H9 (cell line): Measurements from ENCODE around the gene TCF25. TPM values are rescaled to one million over a fixed set of nuclear protein-coding genes. Genes with fewer than 3 reads are reported as not detected.

Experiments used
- DNase-seq: peaks from one replicate; pipeline ENCODE4 v3.0.0-alpha.2; 2017
- H2AFZ ChIP-seq: one replicate; pipeline ENCODE4 v1.6.1; 2013; ENCODE audit warnings: mild to moderate bottlenecking, low read length, control low read depth, moderate library complexity
- H2AK5ac ChIP-seq: 2 replicates; pipeline ENCODE4 v1.6.1; 2013; ENCODE audit warnings: low read length, control low read depth, mixed read lengths; ENCODE audit not compliant: insufficient read length
- H2BK120ac ChIP-seq: one replicate; pipeline ENCODE4 v1.6.1; 2013; ENCODE audit warnings: low read depth, mild to moderate bottlenecking, low read length, control low read depth, inconsistent platforms; ENCODE audit not compliant: poor library complexity, severe bottlenecking
- H2BK12ac ChIP-seq: 2 replicates; pipeline ENCODE4 v1.6.1; 2013; ENCODE audit warnings: low read length, control low read depth, mixed read lengths, low read depth; ENCODE audit not compliant: insufficient read length
- H2BK15ac ChIP-seq: 2 replicates; pipeline ENCODE4 v1.6.1; 2013; ENCODE audit warnings: low read depth, low read length, control low read depth
- H2BK20ac ChIP-seq: one replicate; pipeline ENCODE4 v1.6.1; 2013; ENCODE audit warnings: low read depth, mild to moderate bottlenecking, low read length, control low read depth, inconsistent platforms; ENCODE audit not compliant: poor library complexity, severe bottlenecking
- H2BK5ac ChIP-seq: 2 replicates; pipeline ENCODE4 v1.6.1; 2013; ENCODE audit warnings: low read length, control low read depth, mixed read lengths; ENCODE audit not compliant: insufficient read length
- H3K14ac ChIP-seq: 2 replicates; pipeline ENCODE4 v1.6.1; 2013; ENCODE audit warnings: low read length, control low read depth; ENCODE audit not compliant: insufficient read depth
- H3K18ac ChIP-seq: 2 replicates; pipeline ENCODE4 v1.6.1; 2013; ENCODE audit warnings: low read depth, mild to moderate bottlenecking, mixed read lengths, low read length, control low read depth; ENCODE audit not compliant: insufficient read length
- H3K23ac ChIP-seq: 2 replicates; pipeline ENCODE4 v1.6.1; 2013; ENCODE audit warnings: low read length, control low read depth, mixed read lengths, low read depth; ENCODE audit not compliant: insufficient read length
- H3K23me2 ChIP-seq: 2 replicates; pipeline ENCODE4 v1.6.1; 2013; ENCODE audit warnings: low read depth, mild to moderate bottlenecking, mixed read lengths, low read length, control low read depth; ENCODE audit not compliant: insufficient read length, poor library complexity, severe bottlenecking
- H3K27ac ChIP-seq: 2 replicates; pipeline ENCODE4 v1.5.1; 2013; ENCODE audit warnings: low read length, control low read depth, mixed read lengths, low read depth; ENCODE audit not compliant: insufficient read length
- H3K27me3 ChIP-seq: 2 replicates; pipeline ENCODE4 v1.6.1; 2013; ENCODE audit warnings: low read length, control low read depth, inconsistent platforms; ENCODE audit not compliant: insufficient read depth
- H3K4ac ChIP-seq: 2 replicates; pipeline ENCODE4 v1.6.1; 2013; ENCODE audit warnings: low read depth, mild to moderate bottlenecking, control low read depth, inconsistent platforms, low read length, moderate library complexity
- H3K4me1 ChIP-seq: 2 replicates; pipeline ENCODE4 v1.6.1; 2013; ENCODE audit warnings: low read length, control low read depth, inconsistent platforms; ENCODE audit not compliant: insufficient read depth
- H3K4me2 ChIP-seq: 2 replicates; pipeline ENCODE4 v1.6.1; 2013; ENCODE audit warnings: low read length, control low read depth, mixed read lengths; ENCODE audit not compliant: insufficient read length, insufficient read depth
- H3K56ac ChIP-seq: 2 replicates; pipeline ENCODE4 v1.6.1; 2013; ENCODE audit warnings: low read depth, mild to moderate bottlenecking, mixed read lengths, low read length, control low read depth; ENCODE audit not compliant: insufficient read length
- H3K79me1 ChIP-seq: 2 replicates; pipeline ENCODE4 v1.6.1; 2013; ENCODE audit warnings: low read depth, mild to moderate bottlenecking, moderate library complexity, low read length, control low read depth, inconsistent platforms; ENCODE audit not compliant: insufficient read depth, poor library complexity, severe bottlenecking
- H3K79me2 ChIP-seq: 2 replicates; pipeline ENCODE4 v1.6.1; 2013; ENCODE audit warnings: low read length, control low read depth, inconsistent platforms; ENCODE audit not compliant: insufficient read depth
- H3K9ac ChIP-seq: 2 replicates; pipeline ENCODE4 v1.6.1; 2013; ENCODE audit warnings: low read length, control low read depth, mixed read lengths; ENCODE audit not compliant: insufficient read length; ENCODE audit errors: extremely low read depth
- H3K9me3 ChIP-seq: one replicate; pipeline ENCODE4 v1.6.1; 2013; ENCODE audit warnings: low read depth, low read length, inconsistent platforms; ENCODE audit not compliant: control insufficient read depth
- H3T11ph ChIP-seq: one replicate; pipeline ENCODE4 v1.6.1; 2013; ENCODE audit warnings: mild to moderate bottlenecking, low read length, control low read depth, inconsistent platforms
- H4K20me1 ChIP-seq: one replicate; pipeline ENCODE4 v1.6.1; 2013; ENCODE audit not compliant: control insufficient read depth, insufficient read length, insufficient read depth
- H4K5ac ChIP-seq: 2 replicates; pipeline ENCODE4 v1.6.1; 2013; ENCODE audit warnings: low read depth, mild to moderate bottlenecking, mixed read lengths, low read length, control low read depth; ENCODE audit not compliant: insufficient read length
- H4K8ac ChIP-seq: replicated peaks from 2 replicates; pipeline ENCODE4 v1.6.1; 2013; ENCODE audit warnings: low read length, control low read depth, mixed read lengths, low read depth; ENCODE audit not compliant: insufficient read length
- H4K91ac ChIP-seq: 2 replicates; pipeline ENCODE4 v1.6.1; 2013; ENCODE audit warnings: low read depth, mild to moderate bottlenecking, moderate library complexity, mixed read lengths, low read length, control low read depth; ENCODE audit not compliant: insufficient read length
- H3K27ac Mint-ChIP-seq, 3 experiments: 2 replicates in 2 of 3; 3 replicates in 1 of 3; pipeline ENCODE4 v1.8.0; 2020 to 2021; ENCODE audit warnings: mixed read lengths in 3 of 3, mild to moderate bottlenecking in 1 of 3, moderate library complexity in 1 of 3
- H3K27me3 Mint-ChIP-seq: 2 replicates; pipeline ENCODE4 v1.8.0; 2021; ENCODE audit warnings: low read depth, mild to moderate bottlenecking, moderate library complexity, mixed read lengths
- H3K36me3 Mint-ChIP-seq, 3 experiments: 2 replicates in 2 of 3; 3 replicates in 1 of 3; pipeline ENCODE4 v1.8.0; 2020 to 2021; ENCODE audit warnings: low read depth in 3 of 3, mixed read lengths in 3 of 3; ENCODE audit not compliant: insufficient read depth in 1 of 3
- H3K4me1 Mint-ChIP-seq, 2 experiments: 2 replicates each; pipeline ENCODE4 v1.8.0; 2020; ENCODE audit warnings: mixed read lengths in 2 of 2
- H3K4me3 Mint-ChIP-seq, 2 experiments: 2 replicates in 1 of 2; 3 replicates in 1 of 2; pipeline ENCODE4 v1.8.0; 2020 to 2021; ENCODE audit warnings: mild to moderate bottlenecking in 2 of 2, mixed read lengths in 2 of 2, moderate library complexity in 1 of 2
- H3K9me3 Mint-ChIP-seq, 2 experiments: 2 replicates in 1 of 2; 3 replicates in 1 of 2; pipeline ENCODE4 v1.8.0; 2020; ENCODE audit warnings: mild to moderate bottlenecking in 2 of 2, mixed read lengths in 2 of 2, moderate library complexity in 1 of 2
- WGBS: extraction: QIAGEN DNeasy Blood & Tissue Kit; methylation state at CpG from one replicate; pipeline ENCODE4 v1.1.7; 2013; ENCODE audit warnings: missing lambda C conversion rate, low lambda C conversion rate, mixed read lengths; ENCODE audit not compliant: insufficient read length; ENCODE audit errors: extremely low coverage; 5-methylcytosine and 5-hydroxymethylcytosine counted together
- total RNA-seq: library from RNA; stranded (reverse); gene quantifications from 2 replicates; pipeline ENCODE4 v1.2.1, GENCODE V29; 2021
- TF ChIP-seq, protein P1 (sequence below): fragments of 200-600 bp; sonication (generic); conservative IDR thresholded peaks from 3 replicates; pipeline ENCODE4 v1.8.0; 2021; ENCODE audit warnings: antibody characterized with exemption, mild to moderate bottlenecking

The TCF25 gene
- total RNA-seq, 1 experiment from 2014 or later, result 109 TPM

DNA sequence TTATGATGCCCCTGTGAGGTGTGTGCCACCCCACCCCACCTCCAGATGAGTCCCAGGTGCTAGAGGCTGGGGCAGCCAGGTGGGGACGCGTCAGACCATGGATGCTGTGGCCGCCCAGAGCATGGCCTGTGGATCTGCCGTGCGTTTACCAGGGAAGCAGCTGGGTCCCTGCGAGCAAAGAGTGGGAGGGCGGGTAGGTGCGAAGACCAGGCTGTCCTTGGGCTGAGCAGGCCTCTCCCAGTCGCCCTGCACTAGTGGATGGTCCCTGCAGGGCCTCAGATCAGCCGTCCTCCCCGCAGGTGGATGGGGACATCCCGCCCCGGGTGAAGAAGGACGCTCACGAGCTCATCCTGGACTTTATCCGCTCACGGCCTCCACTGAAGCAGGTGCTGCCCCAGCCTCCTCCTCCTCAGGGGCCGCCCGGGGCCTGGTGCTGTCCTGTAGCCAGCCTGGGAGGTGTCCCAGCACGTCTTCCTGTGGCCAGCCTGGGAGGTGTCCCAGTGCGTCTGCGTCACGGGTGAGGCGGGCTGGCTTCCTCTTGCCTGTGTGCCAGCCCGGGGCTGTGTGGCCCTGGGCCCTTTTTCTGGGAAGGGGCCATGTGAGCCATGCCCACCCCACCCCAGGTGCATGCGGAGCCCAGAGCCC lies 18.0 kb upstream of the TCF25 start:
- no peak overlapping the region for H2BK120ac ChIP-seq
- H3K27me3 ChIP-seq, result no peaks in the 10 kb centered on the region
- H2BK20ac ChIP-seq, result no peak overlapping the region
- DNase-seq, result no peak
- no peak overlapping the region for H4K8ac ChIP-seq
- H3K56ac ChIP-seq, result no peak overlapping the region
- no peak overlapping the region for H4K91ac ChIP-seq
- Mint-ChIP-seq H3K4me3 (no peak overlapping the region), H3K4me1 (peaks cover 2 to 6% of the 10 kb centered on the region in 2 experiments; a peak in 2 of 4 replicates), H3K27ac (no peak overlapping the region), H3K9me3 (no peaks in the 10 kb centered on the region), H3K27me3 (no peaks in the 10 kb centered on the region; the same call in none of the 2 replicates), H3K36me3 (peaks cover 0 to 2% (median 0%) of the 10 kb centered on the region in 3 experiments; a peak in 2 of 7 replicates)
- no peak overlapping the region; the same call in 1 of the 2 replicates for H3K14ac ChIP-seq
- no peak overlapping the region for H3K4me2 ChIP-seq
- no peaks in the 10 kb centered on the region for H3K79me2 ChIP-seq
- H3K9me3 ChIP-seq, result no peaks in the 10 kb centered on the region
- H2BK5ac ChIP-seq, result no peak overlapping the region
- H3T11ph ChIP-seq, result no peak overlapping the region
- H3K27ac ChIP-seq, result no peak overlapping the region
- no CpG with 5 or more reads among the region's 26 CpGs for WGBS
- no peak overlapping the region for H2BK15ac ChIP-seq
- H3K23ac ChIP-seq, result no peak overlapping the region
- no peak overlapping the region for H3K18ac ChIP-seq
- H3K23me2 ChIP-seq, result no peaks in the 10 kb centered on the region
- no peak overlapping the region for H2AK5ac ChIP-seq
- H3K4ac ChIP-seq, result no peak overlapping the region
- H3K79me1 ChIP-seq, result no peaks in the 10 kb centered on the region
- H3K4me1 ChIP-seq, result no peaks in the 10 kb centered on the region
- no peak overlapping the region for H2AFZ ChIP-seq
- H4K20me1 ChIP-seq, result no peaks in the 10 kb centered on the region
- H2BK12ac ChIP-seq, result no peak overlapping the region
- H3K9ac ChIP-seq, result no peak overlapping the region
- H4K5ac ChIP-seq, result no peak overlapping the region
- TF ChIP-seq, protein P1, sequence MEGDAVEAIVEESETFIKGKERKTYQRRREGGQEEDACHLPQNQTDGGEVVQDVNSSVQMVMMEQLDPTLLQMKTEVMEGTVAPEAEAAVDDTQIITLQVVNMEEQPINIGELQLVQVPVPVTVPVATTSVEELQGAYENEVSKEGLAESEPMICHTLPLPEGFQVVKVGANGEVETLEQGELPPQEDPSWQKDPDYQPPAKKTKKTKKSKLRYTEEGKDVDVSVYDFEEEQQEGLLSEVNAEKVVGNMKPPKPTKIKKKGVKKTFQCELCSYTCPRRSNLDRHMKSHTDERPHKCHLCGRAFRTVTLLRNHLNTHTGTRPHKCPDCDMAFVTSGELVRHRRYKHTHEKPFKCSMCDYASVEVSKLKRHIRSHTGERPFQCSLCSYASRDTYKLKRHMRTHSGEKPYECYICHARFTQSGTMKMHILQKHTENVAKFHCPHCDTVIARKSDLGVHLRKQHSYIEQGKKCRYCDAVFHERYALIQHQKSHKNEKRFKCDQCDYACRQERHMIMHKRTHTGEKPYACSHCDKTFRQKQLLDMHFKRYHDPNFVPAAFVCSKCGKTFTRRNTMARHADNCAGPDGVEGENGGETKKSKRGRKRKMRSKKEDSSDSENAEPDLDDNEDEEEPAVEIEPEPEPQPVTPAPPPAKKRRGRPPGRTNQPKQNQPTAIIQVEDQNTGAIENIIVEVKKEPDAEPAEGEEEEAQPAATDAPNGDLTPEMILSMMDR, result no peak
